HG03045 (cell line): ENCODE results near the gene SPC24.
"Not testable (repeated sequence)": the region's sequence is repeated elsewhere in the genome, so short reads cannot be mapped to it uniquely, and the experiment has no call there.

Experiments used
- ATAC-seq: cut with Tn5 transposase; IDR thresholded peaks from one replicate; pipeline ENCODE4 v1.9.1; 2021; ENCODE audit warnings: mild to moderate bottlenecking, moderate library complexity; ENCODE audit not compliant: unreplicated experiment

Gene SPC24

GRCh38 chr19:11192957-11193939, 37.7 kb upstream of the SPC24 start:
- ATAC-seq: no peak

GRCh38 chr19:11191934-11192333, 36.4 kb upstream of the SPC24 start:
- ATAC-seq: no peak

- ATAC-seq: no peak
Observed at GRCh38 chr19:11191273-11191755, 35.7 kb upstream of the SPC24 start.

- no peak for ATAC-seq
Observed at GRCh38 chr19:11190501-11190900, 34.9 kb upstream of the SPC24 start.

GRCh38 chr19:11187441-11187840, 31.9 kb upstream of the SPC24 start:
- ATAC-seq: no peak

- no peak for ATAC-seq
Observed at GRCh38 chr19:11182994-11183393, 27.4 kb upstream of the SPC24 start.

- no peak for ATAC-seq
Observed at GRCh38 chr19:11181488-11181887, 25.9 kb upstream of the SPC24 start.

GRCh38 chr19:11180975-11181374, 25.4 kb upstream of the SPC24 start:
- ATAC-seq: not testable (repeated sequence)

GRCh38 chr19:11180346-11180745, 24.8 kb upstream of the SPC24 start:
- ATAC-seq: no peak

GRCh38 chr19:11179716-11180297, 24.2 kb upstream of the SPC24 start:
- no peak for ATAC-seq

- ATAC-seq: not testable (repeated sequence)
Observed at GRCh38 chr19:11179145-11179465, 23.5 kb upstream of the SPC24 start.

GRCh38 chr19:11177592-11177991, 22.0 kb upstream of the SPC24 start:
- ATAC-seq: no peak

GRCh38 chr19:11176466-11177193, 21.0 kb upstream of the SPC24 start:
- ATAC-seq: no peak

- no peak for ATAC-seq
Observed at GRCh38 chr19:11175920-11176319, 20.3 kb upstream of the SPC24 start.

- no peak for ATAC-seq
Observed at GRCh38 chr19:11174336-11174735, 18.8 kb upstream of the SPC24 start.

- ATAC-seq: no peak
Observed at GRCh38 chr19:11173516-11174155, 18.1 kb upstream of the SPC24 start.

GRCh38 chr19:11172576-11172975, 17.0 kb upstream of the SPC24 start:
- ATAC-seq: no peak

- ATAC-seq: no peak
Observed at GRCh38 chr19:11171144-11171543, 15.6 kb upstream of the SPC24 start.

- no peak for ATAC-seq
Observed at GRCh38 chr19:11169896-11170678, 14.5 kb upstream of the SPC24 start.

GRCh38 chr19:11168568-11168967, 13.0 kb upstream of the SPC24 start:
- ATAC-seq: no peak
